Measurements from ENCODE around the gene LTO1. TPM values are rescaled to one million over a fixed set of nuclear protein-coding genes. Genes with fewer than 3 reads are reported as not detected.
A peak's percentile ranks its signal among the peaks of the same experiment; 100 is the strongest.

The LTO1 gene
- total and polyA plus RNA-seq, 2 of the 13 experiments (the other 11 are each of a cell fraction or from before 2014, with no cell fraction given), result 11.8 to 15.0 TPM

DNA sequence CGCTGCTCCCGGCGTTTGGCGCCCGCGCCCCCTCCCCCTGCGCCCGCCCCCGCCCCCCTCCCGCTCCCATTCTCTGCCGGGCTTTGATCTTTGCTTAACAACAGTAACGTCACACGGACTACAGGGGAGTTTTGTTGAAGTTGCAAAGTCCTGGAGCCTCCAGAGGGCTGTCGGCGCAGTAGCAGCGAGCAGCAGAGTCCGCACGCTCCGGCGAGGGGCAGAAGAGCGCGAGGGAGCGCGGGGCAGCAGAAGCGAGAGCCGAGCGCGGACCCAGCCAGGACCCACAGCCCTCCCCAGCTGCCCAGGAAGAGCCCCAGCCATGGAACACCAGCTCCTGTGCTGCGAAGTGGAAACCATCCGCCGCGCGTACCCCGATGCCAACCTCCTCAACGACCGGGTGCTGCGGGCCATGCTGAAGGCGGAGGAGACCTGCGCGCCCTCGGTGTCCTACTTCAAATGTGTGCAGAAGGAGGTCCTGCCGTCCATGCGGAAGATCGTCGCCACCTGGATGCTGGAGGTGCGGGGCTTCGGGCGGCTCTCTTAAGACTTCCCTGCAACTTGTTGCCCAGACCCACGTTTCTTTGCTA lies 34.1 kb downstream of the LTO1 start, which contains the start of gene CCND1 (continued):
- TF ChIP-seq KDM2A (CRISPR knock-in tag; IDR thresholded peaks at IDR 0.05; ENCODE audit: borderline replicate concordance, low read depth) (peak; percentile 92; the same call in 1 of the 2 replicates), ZNF674 (CRISPR knock-in tag; IDR thresholded peaks at IDR 0.05; ENCODE audit: low read depth) (no peak), SMAD9 (CRISPR knock-in tag; IDR thresholded peaks at IDR 0.05) (no peak), ZNF468 (CRISPR knock-in tag; IDR thresholded peaks at IDR 0.05) (no peak), RCOR2 (CRISPR knock-in tag; IDR thresholded peaks at IDR 0.05) (no peak), ZNF629 (CRISPR knock-in tag; conservative IDR thresholded peaks at IDR 0.05) (no peak), MAFG (CRISPR knock-in tag; IDR thresholded peaks at IDR 0.05) (no peak), ZNF367 (CRISPR knock-in tag; IDR thresholded peaks at IDR 0.05; ENCODE audit: borderline replicate concordance) (no peak), TBX3 (IDR thresholded peaks at IDR 0.05; ENCODE audit: borderline replicate concordance) (no peak), HNRNPL (IDR thresholded peaks at IDR 0.05; ENCODE audit: low read depth, low read length) (no peak; the same call in 1 of the 2 replicates), ZNF331 (CRISPR knock-in tag; IDR thresholded peaks at IDR 0.05) (peak; percentile 79), HDAC6 (IDR thresholded peaks at IDR 0.05; ENCODE audit: low read depth, low read length) (no peak), ZNF260 (CRISPR knock-in tag; IDR thresholded peaks at IDR 0.05; ENCODE audit: borderline replicate concordance, low read depth) (no peak), TEF (CRISPR knock-in tag; IDR thresholded peaks at IDR 0.05) (peak; percentile 62; the same call in 1 of the 2 replicates), ZNF724P (CRISPR knock-in tag; IDR thresholded peaks at IDR 0.05; ENCODE audit: borderline replicate concordance) (no peak), RORA (CRISPR knock-in tag; IDR thresholded peaks at IDR 0.05) (no peak), ZNF790 (CRISPR knock-in tag; IDR thresholded peaks at IDR 0.05; ENCODE audit: borderline replicate concordance) (no peak; the same call in 1 of the 2 replicates), ZNF746 (CRISPR knock-in tag; IDR thresholded peaks at IDR 0.05) (peak; percentile 75), ZIK1 (CRISPR knock-in tag; IDR thresholded peaks at IDR 0.05; ENCODE audit: borderline replicate concordance, low read depth) (no peak)
- TF ChIP-seq, protein P1, sequence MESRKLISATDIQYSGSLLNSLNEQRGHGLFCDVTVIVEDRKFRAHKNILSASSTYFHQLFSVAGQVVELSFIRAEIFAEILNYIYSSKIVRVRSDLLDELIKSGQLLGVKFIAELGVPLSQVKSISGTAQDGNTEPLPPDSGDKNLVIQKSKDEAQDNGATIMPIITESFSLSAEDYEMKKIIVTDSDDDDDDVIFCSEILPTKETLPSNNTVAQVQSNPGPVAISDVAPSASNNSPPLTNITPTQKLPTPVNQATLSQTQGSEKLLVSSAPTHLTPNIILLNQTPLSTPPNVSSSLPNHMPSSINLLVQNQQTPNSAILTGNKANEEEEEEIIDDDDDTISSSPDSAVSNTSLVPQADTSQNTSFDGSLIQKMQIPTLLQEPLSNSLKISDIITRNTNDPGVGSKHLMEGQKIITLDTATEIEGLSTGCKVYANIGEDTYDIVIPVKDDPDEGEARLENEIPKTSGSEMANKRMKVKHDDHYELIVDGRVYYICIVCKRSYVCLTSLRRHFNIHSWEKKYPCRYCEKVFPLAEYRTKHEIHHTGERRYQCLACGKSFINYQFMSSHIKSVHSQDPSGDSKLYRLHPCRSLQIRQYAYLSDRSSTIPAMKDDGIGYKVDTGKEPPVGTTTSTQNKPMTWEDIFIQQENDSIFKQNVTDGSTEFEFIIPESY (CRISPR knock-in tag; IDR thresholded peaks at IDR 0.05), result 0 out of 2 replicates have a peak, but pooled peaks have one; percentile 12
- TF ChIP-seq, protein P2, sequence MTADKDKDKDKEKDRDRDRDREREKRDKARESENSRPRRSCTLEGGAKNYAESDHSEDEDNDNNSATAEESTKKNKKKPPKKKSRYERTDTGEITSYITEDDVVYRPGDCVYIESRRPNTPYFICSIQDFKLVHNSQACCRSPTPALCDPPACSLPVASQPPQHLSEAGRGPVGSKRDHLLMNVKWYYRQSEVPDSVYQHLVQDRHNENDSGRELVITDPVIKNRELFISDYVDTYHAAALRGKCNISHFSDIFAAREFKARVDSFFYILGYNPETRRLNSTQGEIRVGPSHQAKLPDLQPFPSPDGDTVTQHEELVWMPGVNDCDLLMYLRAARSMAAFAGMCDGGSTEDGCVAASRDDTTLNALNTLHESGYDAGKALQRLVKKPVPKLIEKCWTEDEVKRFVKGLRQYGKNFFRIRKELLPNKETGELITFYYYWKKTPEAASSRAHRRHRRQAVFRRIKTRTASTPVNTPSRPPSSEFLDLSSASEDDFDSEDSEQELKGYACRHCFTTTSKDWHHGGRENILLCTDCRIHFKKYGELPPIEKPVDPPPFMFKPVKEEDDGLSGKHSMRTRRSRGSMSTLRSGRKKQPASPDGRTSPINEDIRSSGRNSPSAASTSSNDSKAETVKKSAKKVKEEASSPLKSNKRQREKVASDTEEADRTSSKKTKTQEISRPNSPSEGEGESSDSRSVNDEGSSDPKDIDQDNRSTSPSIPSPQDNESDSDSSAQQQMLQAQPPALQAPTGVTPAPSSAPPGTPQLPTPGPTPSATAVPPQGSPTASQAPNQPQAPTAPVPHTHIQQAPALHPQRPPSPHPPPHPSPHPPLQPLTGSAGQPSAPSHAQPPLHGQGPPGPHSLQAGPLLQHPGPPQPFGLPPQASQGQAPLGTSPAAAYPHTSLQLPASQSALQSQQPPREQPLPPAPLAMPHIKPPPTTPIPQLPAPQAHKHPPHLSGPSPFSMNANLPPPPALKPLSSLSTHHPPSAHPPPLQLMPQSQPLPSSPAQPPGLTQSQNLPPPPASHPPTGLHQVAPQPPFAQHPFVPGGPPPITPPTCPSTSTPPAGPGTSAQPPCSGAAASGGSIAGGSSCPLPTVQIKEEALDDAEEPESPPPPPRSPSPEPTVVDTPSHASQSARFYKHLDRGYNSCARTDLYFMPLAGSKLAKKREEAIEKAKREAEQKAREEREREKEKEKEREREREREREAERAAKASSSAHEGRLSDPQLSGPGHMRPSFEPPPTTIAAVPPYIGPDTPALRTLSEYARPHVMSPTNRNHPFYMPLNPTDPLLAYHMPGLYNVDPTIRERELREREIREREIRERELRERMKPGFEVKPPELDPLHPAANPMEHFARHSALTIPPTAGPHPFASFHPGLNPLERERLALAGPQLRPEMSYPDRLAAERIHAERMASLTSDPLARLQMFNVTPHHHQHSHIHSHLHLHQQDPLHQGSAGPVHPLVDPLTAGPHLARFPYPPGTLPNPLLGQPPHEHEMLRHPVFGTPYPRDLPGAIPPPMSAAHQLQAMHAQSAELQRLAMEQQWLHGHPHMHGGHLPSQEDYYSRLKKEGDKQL (CRISPR knock-in tag; IDR thresholded peaks at IDR 0.05; ENCODE audit: low read depth), result no peak
- TF ChIP-seq, protein P3, sequence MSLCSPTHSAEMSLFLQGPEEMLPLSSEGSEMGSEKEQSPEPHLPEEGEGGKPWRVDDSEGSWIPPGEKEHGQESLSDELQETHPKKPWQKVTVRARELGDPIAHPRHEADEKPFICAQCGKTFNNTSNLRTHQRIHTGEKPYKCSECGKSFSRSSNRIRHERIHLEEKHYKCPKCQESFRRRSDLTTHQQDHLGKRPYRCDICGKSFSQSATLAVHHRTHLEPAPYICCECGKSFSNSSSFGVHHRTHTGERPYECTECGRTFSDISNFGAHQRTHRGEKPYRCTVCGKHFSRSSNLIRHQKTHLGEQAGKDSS (CRISPR knock-in tag; IDR thresholded peaks at IDR 0.05; ENCODE audit: borderline replicate concordance, low read depth), result no peak

Measured in HepG2 (cell line).